B cell (primary cell): ENCODE measurements around the gene DNASE2.

Experiments
- EZH2 ChIP-seq: IDR thresholded peaks from 2 replicates; pipeline ENCODE4 v1.6.1; 2012; ENCODE audit warnings: borderline replicate concordance, low read depth, mild to moderate bottlenecking, moderate library complexity, low read length; ENCODE audit not compliant: insufficient read depth, poor library complexity, severe bottlenecking
- TF ChIP-seq, protein P1 (sequence below): fragments of 200-600 bp; IDR thresholded peaks from one replicate; pipeline ENCODE4 v1.8.0; 2022; ENCODE audit warnings: antibody characterized with exemption, mild to moderate bottlenecking

DNA sequence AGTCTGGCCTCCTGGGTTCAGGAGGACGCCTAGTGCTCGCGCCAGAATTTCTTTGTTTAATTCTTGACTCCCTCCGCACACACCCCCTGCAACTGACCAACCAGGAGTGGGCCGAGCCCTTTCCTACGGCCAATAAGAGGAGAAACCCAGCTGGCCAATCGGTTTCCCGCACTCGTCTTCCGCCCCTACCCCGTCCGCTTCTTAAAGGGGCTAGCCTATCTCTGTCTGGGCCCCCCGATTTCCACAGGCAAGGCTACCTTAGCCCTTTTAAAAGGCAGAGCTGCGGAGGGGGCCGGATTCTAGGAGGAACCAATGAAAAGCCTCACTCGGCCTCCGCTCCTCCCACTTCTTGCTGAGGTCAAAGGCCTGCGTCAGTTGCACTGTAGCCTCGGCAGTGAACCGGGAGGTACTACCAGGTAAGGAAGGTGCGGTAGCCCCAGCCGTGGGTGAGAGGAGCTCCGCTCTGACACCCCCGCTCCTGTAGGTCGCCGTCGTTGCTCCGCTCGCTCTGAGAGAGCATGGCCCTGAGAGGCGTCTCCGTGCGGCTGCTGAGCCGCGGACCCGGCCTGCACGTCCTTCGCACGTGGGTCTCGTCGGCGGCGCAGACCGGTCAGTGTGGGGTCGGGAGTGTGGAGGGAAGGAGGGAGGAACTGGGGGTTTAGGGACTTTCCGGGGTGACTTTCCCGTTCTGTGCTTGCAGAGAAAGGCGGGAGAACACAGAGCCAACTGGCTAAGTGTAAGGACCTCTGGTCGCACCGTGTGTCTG is 9.7 kb upstream of the DNASE2 start, which contains the start of gene GCDH:
- TF ChIP-seq, protein P1, sequence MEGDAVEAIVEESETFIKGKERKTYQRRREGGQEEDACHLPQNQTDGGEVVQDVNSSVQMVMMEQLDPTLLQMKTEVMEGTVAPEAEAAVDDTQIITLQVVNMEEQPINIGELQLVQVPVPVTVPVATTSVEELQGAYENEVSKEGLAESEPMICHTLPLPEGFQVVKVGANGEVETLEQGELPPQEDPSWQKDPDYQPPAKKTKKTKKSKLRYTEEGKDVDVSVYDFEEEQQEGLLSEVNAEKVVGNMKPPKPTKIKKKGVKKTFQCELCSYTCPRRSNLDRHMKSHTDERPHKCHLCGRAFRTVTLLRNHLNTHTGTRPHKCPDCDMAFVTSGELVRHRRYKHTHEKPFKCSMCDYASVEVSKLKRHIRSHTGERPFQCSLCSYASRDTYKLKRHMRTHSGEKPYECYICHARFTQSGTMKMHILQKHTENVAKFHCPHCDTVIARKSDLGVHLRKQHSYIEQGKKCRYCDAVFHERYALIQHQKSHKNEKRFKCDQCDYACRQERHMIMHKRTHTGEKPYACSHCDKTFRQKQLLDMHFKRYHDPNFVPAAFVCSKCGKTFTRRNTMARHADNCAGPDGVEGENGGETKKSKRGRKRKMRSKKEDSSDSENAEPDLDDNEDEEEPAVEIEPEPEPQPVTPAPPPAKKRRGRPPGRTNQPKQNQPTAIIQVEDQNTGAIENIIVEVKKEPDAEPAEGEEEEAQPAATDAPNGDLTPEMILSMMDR: no peak
- TF ChIP-seq EZH2: no peak
